Measurements from ENCODE around the gene SUV39H1.
"Not testable (repeated sequence)": the region's sequence is repeated elsewhere in the genome, so short reads cannot be mapped to it uniquely, and the experiment has no call there.

The SUV39H1 gene

GRCh38 chrX:48681539-48682183, 14.9 kb upstream of the SUV39H1 start (continued):
- no peak for TF ChIP-seq HIC1 (tag by site-specific recombination; IDR thresholded peaks at IDR 0.05)
- TF ChIP-seq ZSCAN23 (tag by site-specific recombination; IDR thresholded peaks at IDR 0.05) = no peak

GRCh38 chrX:48682795-48683194, 13.7 kb upstream of the SUV39H1 start:
- H3K4me1 ChIP-seq (ENCODE audit: control insufficient read depth, insufficient read depth, low read length); H3K27ac ChIP-seq (ENCODE audit: extremely low read depth, low read depth, low read length); H3K4me3 ChIP-seq (ENCODE audit: low read depth, low read length); H3K36me3 ChIP-seq (ENCODE audit: control insufficient read depth in 2 of 2, insufficient read depth in 1 of 2, low read length in 2 of 2); H3K9me3 ChIP-seq (ENCODE audit: control insufficient read depth, insufficient read depth, low read depth, low read length): not testable (repeated sequence)
- ChIA-PET POLR2A (interaction anchor here (0.8 kb wide), 1 partner anchor 14 kb away, joined by 3 read pairs; the partner anchor contains the start of gene SUV39H1), CTCF (interaction anchor here (0.7 kb wide), 1 partner anchor 32 kb away, joined by 3 read pairs; no protein-coding TSS in a partner anchor)

- Histone ChIP-seq H3K4me1 (ENCODE audit: control insufficient read depth, insufficient read depth, low read length) (no peaks in the 10 kb centered on the region), H3K27ac (ENCODE audit: extremely low read depth, low read depth, low read length) (no peak within 1 kb of the TSS), H3K4me3 (ENCODE audit: low read depth, low read length) (no peak within 1 kb of the TSS), H3K9me3 (ENCODE audit: control insufficient read depth, insufficient read depth, low read depth, low read length) (no peaks in the 10 kb centered on the region), H3K36me3 (ENCODE audit: control insufficient read depth in 2 of 2, insufficient read depth in 1 of 2, low read length in 2 of 2) (no peaks in the 10 kb centered on the region)
- no peak for TF ChIP-seq ZNF416 (tag by site-specific recombination; IDR thresholded peaks at IDR 0.05)
- TF ChIP-seq HOXD13 (CRISPR knock-in tag; IDR thresholded peaks at IDR 0.05; ENCODE audit: borderline replicate concordance) = no peak
- TF ChIP-seq ZBTB10 (tag by site-specific recombination; IDR thresholded peaks at IDR 0.05) = no peak
- TF ChIP-seq ZBTB1 (tag by site-specific recombination; IDR thresholded peaks at IDR 0.05) = no peak
- TF ChIP-seq ZNF670 (tag by site-specific recombination; IDR thresholded peaks at IDR 0.05; ENCODE audit: low read depth) = no peak
- CTCF ChIA-PET = interaction anchor here (0.7 kb wide), 1 partner anchor 32 kb away, joined by 3 read pairs; no protein-coding TSS in a partner anchor
- POLR2A ChIA-PET = interaction anchor here (0.8 kb wide), 1 partner anchor 13 kb away, joined by 3 read pairs; the partner anchor contains the start of gene SUV39H1
Measured at GRCh38 chrX:48683411-48683982, 13.0 kb upstream of the SUV39H1 start, which contains the start of gene WAS. Gene WAS, plus strand, starts transcription at chrX:48683799. Its CDS starts 55 bp downstream, at chrX:48683854.

- CTCF ChIA-PET = no interaction called here
- TF ChIP-seq ZNF518A (tag by site-specific recombination; conservative IDR thresholded peaks at IDR 0.05; ENCODE audit: low read depth) (no peak), ZNF830 (tag by site-specific recombination; IDR thresholded peaks at IDR 0.05; ENCODE audit: low read depth) (no peak), ZNF16 (tag by site-specific recombination; IDR thresholded peaks at IDR 0.05; ENCODE audit: low read depth) (no peak), PATZ1 (tag by site-specific recombination; IDR thresholded peaks at IDR 0.05) (no peak), ZNF10 (tag by site-specific recombination; IDR thresholded peaks at IDR 0.05) (no peak), ZNF398 (tag by site-specific recombination; IDR thresholded peaks at IDR 0.05) (no peak)
Measured at GRCh38 chrX:48684134-48684533, 12.4 kb upstream of the SUV39H1 start.

More at GRCh38 chrX:48684134-48684533, 12.4 kb upstream of the SUV39H1 start:
- H3K4me1 ChIP-seq (ENCODE audit: control insufficient read depth, insufficient read depth, low read length) = no peaks in the 10 kb centered on the region
- no peak overlapping the region for H3K4me3 ChIP-seq (ENCODE audit: low read depth, low read length)
- no peak overlapping the region for H3K27ac ChIP-seq (ENCODE audit: extremely low read depth, low read depth, low read length)
- no peaks in the 10 kb centered on the region for H3K36me3 ChIP-seq (ENCODE audit: control insufficient read depth in 2 of 2, insufficient read depth in 1 of 2, low read length in 2 of 2)
- POLR2A ChIA-PET = no interaction called here
- H3K9me3 ChIP-seq (ENCODE audit: control insufficient read depth, insufficient read depth, low read depth, low read length) = no peaks in the 10 kb centered on the region
